HEK293 (cell line): ENCODE measurements around the gene CCR9.

ENCODE experiments used
- CTCF ChIP-seq: fragments of 450-650 bp; formaldehyde crosslinking; IDR thresholded peaks from 2 replicates; pipeline ENCODE4 v1.5.1; 2016; ENCODE audit warnings: missing biosample characterization, missing genetic modification characterization
- HOXA7 ChIP-seq: sonication (generic); formaldehyde crosslinking; IDR thresholded peaks from 2 replicates; pipeline ENCODE4 v1.8.1; 2022; ENCODE audit warnings: missing genetic modification reagents, borderline replicate concordance
- KLF7 ChIP-seq: fragments of 450-650 bp; formaldehyde crosslinking; IDR thresholded peaks from 2 replicates; pipeline ENCODE4 v1.5.1; 2016; ENCODE audit warnings: missing biosample characterization, missing genetic modification characterization, borderline replicate concordance
- MZF1 ChIP-seq: fragments of 450-650 bp; formaldehyde crosslinking; IDR thresholded peaks from 2 replicates; pipeline ENCODE4 v1.5.1; 2017; ENCODE audit warnings: missing biosample characterization, missing genetic modification characterization, borderline replicate concordance
- PBX3 ChIP-seq: sonication (generic); formaldehyde crosslinking; IDR thresholded peaks from 2 replicates; pipeline ENCODE4 v1.8.1; 2022; ENCODE audit warnings: mild to moderate bottlenecking, moderate library complexity, missing genetic modification reagents
- SCRT2 ChIP-seq: fragments of 450-650 bp; formaldehyde crosslinking; IDR thresholded peaks from 2 replicates; pipeline ENCODE4 v1.5.1; 2016; ENCODE audit warnings: missing biosample characterization, missing genetic modification characterization
- ZBTB11 ChIP-seq: fragments of 450-650 bp; formaldehyde crosslinking; conservative IDR thresholded peaks from 2 replicates; pipeline ENCODE4 v1.5.1; 2016; ENCODE audit warnings: low read depth, missing biosample characterization, missing genetic modification characterization
- ZBTB8A ChIP-seq: fragments of 450-650 bp; formaldehyde crosslinking; IDR thresholded peaks from 2 replicates; pipeline ENCODE4 v1.5.1; 2016; ENCODE audit warnings: missing biosample characterization, missing genetic modification characterization
- ZNF561 ChIP-seq: fragments of 450-650 bp; IDR thresholded peaks from 2 replicates; pipeline ENCODE4 v1.5.1; 2018; ENCODE audit warnings: missing biosample characterization, missing genetic modification characterization, borderline replicate concordance

- TF ChIP-seq CTCF (tag by site-specific recombination) (no peak), SCRT2 (tag by site-specific recombination) (no peak), MZF1 (no peak), PBX3 (CRISPR knock-in tag) (no peak), HOXA7 (CRISPR knock-in tag) (no peak), KLF7 (tag by site-specific recombination) (no peak), ZBTB8A (tag by site-specific recombination) (no peak), ZBTB11 (tag by site-specific recombination) (no peak), ZNF561 (tag by site-specific recombination) (no peak)
Observed at GRCh38 chr3:45878124-45878523, 8.2 kb upstream of the CCR9 start.
